H9 (cell line): Measurements from ENCODE around the gene KCNK13. TPM values are rescaled to one million over a fixed set of nuclear protein-coding genes. Genes with fewer than 3 reads are reported as not detected.

Source experiments
- DNase-seq: peaks from one replicate; pipeline ENCODE4 v3.0.0-alpha.2; 2017
- H2AFZ ChIP-seq: one replicate; pipeline ENCODE4 v1.6.1; 2013; ENCODE audit warnings: mild to moderate bottlenecking, low read length, control low read depth, moderate library complexity
- H2AK5ac ChIP-seq: 2 replicates; pipeline ENCODE4 v1.6.1; 2013; ENCODE audit warnings: low read length, control low read depth, mixed read lengths; ENCODE audit not compliant: insufficient read length
- H2BK120ac ChIP-seq: one replicate; pipeline ENCODE4 v1.6.1; 2013; ENCODE audit warnings: low read depth, mild to moderate bottlenecking, low read length, control low read depth, inconsistent platforms; ENCODE audit not compliant: poor library complexity, severe bottlenecking
- H2BK12ac ChIP-seq: 2 replicates; pipeline ENCODE4 v1.6.1; 2013; ENCODE audit warnings: low read length, control low read depth, mixed read lengths, low read depth; ENCODE audit not compliant: insufficient read length
- H2BK15ac ChIP-seq: 2 replicates; pipeline ENCODE4 v1.6.1; 2013; ENCODE audit warnings: low read depth, low read length, control low read depth
- H2BK20ac ChIP-seq: one replicate; pipeline ENCODE4 v1.6.1; 2013; ENCODE audit warnings: low read depth, mild to moderate bottlenecking, low read length, control low read depth, inconsistent platforms; ENCODE audit not compliant: poor library complexity, severe bottlenecking
- H2BK5ac ChIP-seq: 2 replicates; pipeline ENCODE4 v1.6.1; 2013; ENCODE audit warnings: low read length, control low read depth, mixed read lengths; ENCODE audit not compliant: insufficient read length
- H3K14ac ChIP-seq: 2 replicates; pipeline ENCODE4 v1.6.1; 2013; ENCODE audit warnings: low read length, control low read depth; ENCODE audit not compliant: insufficient read depth
- H3K18ac ChIP-seq: 2 replicates; pipeline ENCODE4 v1.6.1; 2013; ENCODE audit warnings: low read depth, mild to moderate bottlenecking, mixed read lengths, low read length, control low read depth; ENCODE audit not compliant: insufficient read length
- H3K23ac ChIP-seq: 2 replicates; pipeline ENCODE4 v1.6.1; 2013; ENCODE audit warnings: low read length, control low read depth, mixed read lengths, low read depth; ENCODE audit not compliant: insufficient read length
- H3K23me2 ChIP-seq: 2 replicates; pipeline ENCODE4 v1.6.1; 2013; ENCODE audit warnings: low read depth, mild to moderate bottlenecking, mixed read lengths, low read length, control low read depth; ENCODE audit not compliant: insufficient read length, poor library complexity, severe bottlenecking
- H3K27ac ChIP-seq: 2 replicates; pipeline ENCODE4 v1.5.1; 2013; ENCODE audit warnings: low read length, control low read depth, mixed read lengths, low read depth; ENCODE audit not compliant: insufficient read length
- H3K27me3 ChIP-seq: 2 replicates; pipeline ENCODE4 v1.6.1; 2013; ENCODE audit warnings: low read length, control low read depth, inconsistent platforms; ENCODE audit not compliant: insufficient read depth
- H3K4ac ChIP-seq: 2 replicates; pipeline ENCODE4 v1.6.1; 2013; ENCODE audit warnings: low read depth, mild to moderate bottlenecking, control low read depth, inconsistent platforms, low read length, moderate library complexity
- H3K4me1 ChIP-seq: 2 replicates; pipeline ENCODE4 v1.6.1; 2013; ENCODE audit warnings: low read length, control low read depth, inconsistent platforms; ENCODE audit not compliant: insufficient read depth
- H3K4me2 ChIP-seq: 2 replicates; pipeline ENCODE4 v1.6.1; 2013; ENCODE audit warnings: low read length, control low read depth, mixed read lengths; ENCODE audit not compliant: insufficient read length, insufficient read depth
- H3K56ac ChIP-seq: 2 replicates; pipeline ENCODE4 v1.6.1; 2013; ENCODE audit warnings: low read depth, mild to moderate bottlenecking, mixed read lengths, low read length, control low read depth; ENCODE audit not compliant: insufficient read length
- H3K79me1 ChIP-seq: 2 replicates; pipeline ENCODE4 v1.6.1; 2013; ENCODE audit warnings: low read depth, mild to moderate bottlenecking, moderate library complexity, low read length, control low read depth, inconsistent platforms; ENCODE audit not compliant: insufficient read depth, poor library complexity, severe bottlenecking
- H3K79me2 ChIP-seq: 2 replicates; pipeline ENCODE4 v1.6.1; 2013; ENCODE audit warnings: low read length, control low read depth, inconsistent platforms; ENCODE audit not compliant: insufficient read depth
- H3K9ac ChIP-seq: 2 replicates; pipeline ENCODE4 v1.6.1; 2013; ENCODE audit warnings: low read length, control low read depth, mixed read lengths; ENCODE audit not compliant: insufficient read length; ENCODE audit errors: extremely low read depth
- H3K9me3 ChIP-seq: one replicate; pipeline ENCODE4 v1.6.1; 2013; ENCODE audit warnings: low read depth, low read length, inconsistent platforms; ENCODE audit not compliant: control insufficient read depth
- H3T11ph ChIP-seq: one replicate; pipeline ENCODE4 v1.6.1; 2013; ENCODE audit warnings: mild to moderate bottlenecking, low read length, control low read depth, inconsistent platforms
- H4K20me1 ChIP-seq: one replicate; pipeline ENCODE4 v1.6.1; 2013; ENCODE audit not compliant: control insufficient read depth, insufficient read length, insufficient read depth
- H4K5ac ChIP-seq: 2 replicates; pipeline ENCODE4 v1.6.1; 2013; ENCODE audit warnings: low read depth, mild to moderate bottlenecking, mixed read lengths, low read length, control low read depth; ENCODE audit not compliant: insufficient read length
- H4K8ac ChIP-seq: replicated peaks from 2 replicates; pipeline ENCODE4 v1.6.1; 2013; ENCODE audit warnings: low read length, control low read depth, mixed read lengths, low read depth; ENCODE audit not compliant: insufficient read length
- H4K91ac ChIP-seq: 2 replicates; pipeline ENCODE4 v1.6.1; 2013; ENCODE audit warnings: low read depth, mild to moderate bottlenecking, moderate library complexity, mixed read lengths, low read length, control low read depth; ENCODE audit not compliant: insufficient read length
- H3K27ac Mint-ChIP-seq, 3 experiments: 2 replicates in 2 of 3; 3 replicates in 1 of 3; pipeline ENCODE4 v1.8.0; 2020 to 2021; ENCODE audit warnings: mixed read lengths in 3 of 3, mild to moderate bottlenecking in 1 of 3, moderate library complexity in 1 of 3
- H3K27me3 Mint-ChIP-seq: 2 replicates; pipeline ENCODE4 v1.8.0; 2021; ENCODE audit warnings: low read depth, mild to moderate bottlenecking, moderate library complexity, mixed read lengths
- H3K36me3 Mint-ChIP-seq, 3 experiments: 2 replicates in 2 of 3; 3 replicates in 1 of 3; pipeline ENCODE4 v1.8.0; 2020 to 2021; ENCODE audit warnings: low read depth in 3 of 3, mixed read lengths in 3 of 3; ENCODE audit not compliant: insufficient read depth in 1 of 3
- H3K4me1 Mint-ChIP-seq, 2 experiments: 2 replicates each; pipeline ENCODE4 v1.8.0; 2020; ENCODE audit warnings: mixed read lengths in 2 of 2
- H3K4me3 Mint-ChIP-seq, 2 experiments: 2 replicates in 1 of 2; 3 replicates in 1 of 2; pipeline ENCODE4 v1.8.0; 2020 to 2021; ENCODE audit warnings: mild to moderate bottlenecking in 2 of 2, mixed read lengths in 2 of 2, moderate library complexity in 1 of 2
- H3K9me3 Mint-ChIP-seq, 2 experiments: 2 replicates in 1 of 2; 3 replicates in 1 of 2; pipeline ENCODE4 v1.8.0; 2020; ENCODE audit warnings: mild to moderate bottlenecking in 2 of 2, mixed read lengths in 2 of 2, moderate library complexity in 1 of 2
- WGBS: extraction: QIAGEN DNeasy Blood & Tissue Kit; methylation state at CpG from one replicate; pipeline ENCODE4 v1.1.7; 2013; ENCODE audit warnings: missing lambda C conversion rate, low lambda C conversion rate, mixed read lengths; ENCODE audit not compliant: insufficient read length; ENCODE audit errors: extremely low coverage; 5-methylcytosine and 5-hydroxymethylcytosine counted together
- total RNA-seq: library from RNA; stranded (reverse); gene quantifications from 2 replicates; pipeline ENCODE4 v1.2.1, GENCODE V29; 2021
- TF ChIP-seq, protein P1 (sequence below): fragments of 200-600 bp; sonication (generic); conservative IDR thresholded peaks from 3 replicates; pipeline ENCODE4 v1.8.0; 2021; ENCODE audit warnings: antibody characterized with exemption, mild to moderate bottlenecking

Gene KCNK13
- total RNA-seq, 1 experiment from 2014 or later, result 0.39 TPM

- no peak overlapping the region for H2AK5ac ChIP-seq
- H3K18ac ChIP-seq, result no peak overlapping the region
- no peak overlapping the region for H2BK20ac ChIP-seq
- H2BK12ac ChIP-seq, result no peak overlapping the region
- H3K23ac ChIP-seq, result no peak overlapping the region
- H2AFZ ChIP-seq, result no peak overlapping the region
- H3K9ac ChIP-seq, result no peak overlapping the region
- H3K27me3 ChIP-seq, result no peaks in the 10 kb centered on the region
- H4K20me1 ChIP-seq, result no peaks in the 10 kb centered on the region
- H3K27ac ChIP-seq, result no peak overlapping the region
- no peak overlapping the region for H3K14ac ChIP-seq
- Mint-ChIP-seq H3K36me3 (no peaks in the 10 kb centered on the region), H3K27ac (no peak overlapping the region), H3K9me3 (peaks cover 0 to 2% of the 10 kb centered on the region in 2 experiments; a peak in 2 of 5 replicates), H3K4me1 (peaks cover 5% of the 10 kb centered on the region in 2 experiments; a peak in 3 of 4 replicates), H3K27me3 (peaks cover 7% of the 10 kb centered on the region), H3K4me3 (no peak overlapping the region)
- H2BK15ac ChIP-seq, result no peak overlapping the region
- no peak overlapping the region for H3K56ac ChIP-seq
- H3K9me3 ChIP-seq, result no peaks in the 10 kb centered on the region
- H3K4me1 ChIP-seq, result 0 out of 2 replicates have a peak, but pooled peaks cover 3% of the 10 kb centered on the region
- no peaks in the 10 kb centered on the region for H3K23me2 ChIP-seq
- H4K91ac ChIP-seq, result no peak overlapping the region
- H3K4ac ChIP-seq, result no peak overlapping the region
- H3K79me2 ChIP-seq, result no peaks in the 10 kb centered on the region
- DNase-seq, result no peak
- H4K5ac ChIP-seq, result no peak overlapping the region
- H2BK120ac ChIP-seq, result no peak overlapping the region
- no CpG with 5 or more reads among the region's 4 CpGs for WGBS
- H2BK5ac ChIP-seq, result no peak overlapping the region
- H3K4me2 ChIP-seq, result no peak overlapping the region
- no peak overlapping the region for H3T11ph ChIP-seq
- TF ChIP-seq, protein P1, sequence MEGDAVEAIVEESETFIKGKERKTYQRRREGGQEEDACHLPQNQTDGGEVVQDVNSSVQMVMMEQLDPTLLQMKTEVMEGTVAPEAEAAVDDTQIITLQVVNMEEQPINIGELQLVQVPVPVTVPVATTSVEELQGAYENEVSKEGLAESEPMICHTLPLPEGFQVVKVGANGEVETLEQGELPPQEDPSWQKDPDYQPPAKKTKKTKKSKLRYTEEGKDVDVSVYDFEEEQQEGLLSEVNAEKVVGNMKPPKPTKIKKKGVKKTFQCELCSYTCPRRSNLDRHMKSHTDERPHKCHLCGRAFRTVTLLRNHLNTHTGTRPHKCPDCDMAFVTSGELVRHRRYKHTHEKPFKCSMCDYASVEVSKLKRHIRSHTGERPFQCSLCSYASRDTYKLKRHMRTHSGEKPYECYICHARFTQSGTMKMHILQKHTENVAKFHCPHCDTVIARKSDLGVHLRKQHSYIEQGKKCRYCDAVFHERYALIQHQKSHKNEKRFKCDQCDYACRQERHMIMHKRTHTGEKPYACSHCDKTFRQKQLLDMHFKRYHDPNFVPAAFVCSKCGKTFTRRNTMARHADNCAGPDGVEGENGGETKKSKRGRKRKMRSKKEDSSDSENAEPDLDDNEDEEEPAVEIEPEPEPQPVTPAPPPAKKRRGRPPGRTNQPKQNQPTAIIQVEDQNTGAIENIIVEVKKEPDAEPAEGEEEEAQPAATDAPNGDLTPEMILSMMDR, result no peak
- H4K8ac ChIP-seq, result no peak overlapping the region
- no peaks in the 10 kb centered on the region for H3K79me1 ChIP-seq
Measured at GRCh38 chr14:90159688-90160087, 97.9 kb downstream of the KCNK13 start.
